ENCODE data around the gene WDFY2. TPM values are rescaled to one million over a fixed set of nuclear protein-coding genes. Genes with fewer than 3 reads are reported as not detected.
A peak's percentile ranks its signal among the peaks of the same experiment; 100 is the strongest.
"Not testable (repeated sequence)": the region's sequence is repeated elsewhere in the genome, so short reads cannot be mapped to it uniquely, and the experiment has no call there.

Gene WDFY2
- total RNA-seq, 4 donors from 2014 or later = 12.9 to 23.2 (median 17.1) TPM

GRCh38 chr13:51638216-51638871 lies 54.1 kb downstream of the WDFY2 start:
- Histone ChIP-seq H3K9me3 (no peaks in the 10 kb centered on the region), H3K4me3 (no peak overlapping the region), H3K4me1 (peaks cover 0 to 80% (median 22%) of the 10 kb centered on the region in 4 donors), H3K36me3 (no peaks in the 10 kb centered on the region), H3K27me3 (no peaks in the 10 kb centered on the region), H3K27ac (peak overlapping the region in 2 of 4 donors; percentile 26 to 53)
- TF ChIP-seq POLR2A (IDR thresholded peaks at IDR 0.05) = no peak
- TF ChIP-seq EP300 (IDR thresholded peaks at IDR 0.05) = no peak
- TF ChIP-seq CTCF (IDR thresholded peaks at IDR 0.05) = no peak
- DNase-seq (ENCODE audit: low spot score in 2 of 2) = no peak
- 53 to 54% methylated on average over 7 of the region's 7 CpGs for WGBS, 2 donors

- H3K36me3 ChIP-seq = no peaks in the 10 kb centered on the region
- WGBS, 2 donors = 5 to 15% methylated on average over 1 of the region's 1 CpG
- no peak for DNase-seq (ENCODE audit: low spot score in 2 of 2)
- no peak overlapping the region for H3K27ac ChIP-seq
- H3K4me3 ChIP-seq = no peak overlapping the region
- H3K27me3 ChIP-seq = no peaks in the 10 kb centered on the region
- H3K9me3 ChIP-seq = no peaks in the 10 kb centered on the region
- TF ChIP-seq POLR2A (IDR thresholded peaks at IDR 0.05) (no peak), EP300 (IDR thresholded peaks at IDR 0.05) (no peak), CTCF (IDR thresholded peaks at IDR 0.05) (no peak)
- H3K4me1 ChIP-seq = peaks cover 0 to 80% (median 24%) of the 10 kb centered on the region in 4 donors
Observed at GRCh38 chr13:51639171-51639570, 54.9 kb downstream of the WDFY2 start.

GRCh38 chr13:51640696-51641095 lies 56.4 kb downstream of the WDFY2 start:
- 94 to 96% methylated on average over 5 of the region's 5 CpGs for WGBS, 2 donors
- not testable (repeated sequence) for H3K36me3 ChIP-seq; H3K27me3 ChIP-seq; H3K27ac ChIP-seq; H3K9me3 ChIP-seq; H3K4me3 ChIP-seq; DNase-seq (ENCODE audit: low spot score in 2 of 2)
- H3K4me1 ChIP-seq = peaks cover 0 to 80% (median 36%) of the 10 kb centered on the region in 4 donors

- TF ChIP-seq EP300 (IDR thresholded peaks at IDR 0.05) (no peak), CTCF (IDR thresholded peaks at IDR 0.05) (no peak), POLR2A (IDR thresholded peaks at IDR 0.05) (no peak)
- Histone ChIP-seq H3K4me1 (peaks cover 0 to 64% (median 37%) of the 10 kb centered on the region in 4 donors), H3K27me3 (no peaks in the 10 kb centered on the region), H3K36me3 (no peaks in the 10 kb centered on the region), H3K4me3 (no peak overlapping the region), H3K27ac (peak overlapping the region in 1 of 4 donors; percentile 0), H3K9me3 (no peaks in the 10 kb centered on the region)
- DNase-seq (ENCODE audit: low spot score in 2 of 2) = no peak
- 44 to 52% methylated on average over 3 of the region's 3 CpGs for WGBS, 2 donors
Observed at GRCh38 chr13:51643105-51643881, 59.0 kb downstream of the WDFY2 start.

- H3K4me3 ChIP-seq = no peak overlapping the region
- H3K4me1 ChIP-seq = peaks cover 0 to 58% (median 34%) of the 10 kb centered on the region in 4 donors
- no peak for DNase-seq (ENCODE audit: low spot score in 2 of 2)
- H3K9me3 ChIP-seq = no peaks in the 10 kb centered on the region
- no peak overlapping the region for H3K27ac ChIP-seq
- no peaks in the 10 kb centered on the region for H3K27me3 ChIP-seq
- 63 to 71% methylated on average over 1 of the region's 1 CpG for WGBS, 2 donors
- no peak for TF ChIP-seq CTCF (IDR thresholded peaks at IDR 0.05)
- TF ChIP-seq EP300 (IDR thresholded peaks at IDR 0.05) = no peak
- no peak for TF ChIP-seq POLR2A (IDR thresholded peaks at IDR 0.05)
- no peaks in the 10 kb centered on the region for H3K36me3 ChIP-seq
Observed at GRCh38 chr13:51643882-51644281, 59.6 kb downstream of the WDFY2 start.

Measured in tibial nerve (tissue), 4 donors.